Transverse colon (tissue), 4 donors: ENCODE measurements around the gene GABPB2. TPM values are rescaled to one million over a fixed set of nuclear protein-coding genes. Genes with fewer than 3 reads are reported as not detected.
A peak's percentile ranks its signal among the peaks of the same experiment; 100 is the strongest.

ENCODE experiments used
- DNase-seq: peaks from one replicate; pipeline ENCODE4 v3.0.0-alpha.2; 2019
- H3K27ac ChIP-seq, 4 donors: fragments of 200-600 bp; sonication (generic); 2 replicates each; pipeline ENCODE4 v1.5.1; 2016 to 2018; ENCODE audit warnings: inconsistent platforms in 4 of 4
- H3K27me3 ChIP-seq: fragments of 200-600 bp; sonication (generic); 2 replicates; pipeline ENCODE4 v1.5.1; 2017; ENCODE audit warnings: inconsistent platforms
- H3K36me3 ChIP-seq, 4 donors: fragments of 200-600 bp; sonication (generic); 2 replicates each; pipeline ENCODE4 v1.5.1; 2017 to 2019; ENCODE audit warnings: inconsistent platforms in 4 of 4
- H3K4me1 ChIP-seq, 4 donors: fragments of 200-600 bp; sonication (generic); 2 replicates each; pipeline ENCODE4 v1.5.1; 2017 to 2020; ENCODE audit warnings: inconsistent platforms in 4 of 4
- H3K4me3 ChIP-seq, 4 donors: fragments of 200-600 bp; sonication (generic); 1 replicate in 1 of 4; 2 replicates in 3 of 4; pipeline versions ENCODE4 v1.5.1 to v1.6.1; 2017 to 2019; ENCODE audit warnings: inconsistent platforms in 4 of 4
- H3K9me3 ChIP-seq, 2 donors: fragments of 200-600 bp; sonication (generic); 2 replicates each; pipeline ENCODE4 v1.5.1; 2017 to 2019; ENCODE audit warnings: inconsistent platforms in 2 of 2
- CTCF ChIP-seq, 5 experiments: fragments of 200-600 bp in 3 of 5; fragments of 450-650 bp in 2 of 5; sonication (generic) in 3 of 5; IDR thresholded peaks; 1 replicate in 2 of 5; 2 replicates in 3 of 5; pipeline ENCODE4 v1.5.1; 2016 to 2017; ENCODE audit warnings: antibody characterized with exemption in 5 of 5, inconsistent platforms in 3 of 5, mild to moderate bottlenecking in 2 of 5, moderate library complexity in 1 of 5
- EP300 ChIP-seq: sonication (generic); formaldehyde crosslinking; IDR thresholded peaks from one replicate; pipeline ENCODE4 v1.6.1; 2017; ENCODE audit warnings: antibody characterized with exemption, low read depth
- POLR2A ChIP-seq: fragments of 450-650 bp; IDR thresholded peaks from one replicate; pipeline ENCODE4 v1.6.1; 2016; ENCODE audit warnings: antibody characterized with exemption, mild to moderate bottlenecking, moderate library complexity
- POLR2AphosphoS5 ChIP-seq, 3 donors: sonication (generic); formaldehyde crosslinking; IDR thresholded peaks; one replicate each; pipeline ENCODE4 v1.6.1; 2016; ENCODE audit warnings: antibody characterized with exemption in 3 of 3
- WGBS, 2 donors: methylation state at CpG; one replicate each; pipeline ENCODE4 v1.1.5; 2018; ENCODE audit warnings: low coverage in 1 of 2; 5-methylcytosine and 5-hydroxymethylcytosine counted together
- in situ Hi-C, 4 donors: fragments of 200-750 bp; cut with MboI; loops; one replicate each; pipeline versions ENCODE4 v1.15.0 to v1.15.1; 2017; ENCODE audit warnings: low sequenced_read_pairs in 3 of 4, low pct_ligation_motif_present in 1 of 4, low pct_unique_long_range_greater_than_20kb in 1 of 4
- intact Hi-C: fragments of 100-400 bp; cut with DNase I; formaldehyde crosslinking; loops from one replicate; pipeline ENCODE4 v1.15.1; 2023; ENCODE audit warnings: low total_unique reads
- small RNA-seq, 4 donors: library from RNA; depleted of rRNA; stranded (forward); fragments of <200 nt; gene quantifications; one replicate each; pipeline ENCODE3, GENCODE V24; 2016
- total RNA-seq, 4 donors: library from RNA; depleted of rRNA; stranded (reverse); fragments of >200 nt; gene quantifications; one replicate each; pipeline ENCODE4 v1.1.0, GENCODE V29; 2016

GABPB2 gene
- total RNA-seq, 4 donors from 2014 or later: 9.6 to 19.8 (median 10.2) TPM

GRCh38 chr1:151166505-151166956 is 96.0 kb downstream of the GABPB2 start:
- in situ Hi-C loops: loop anchor here in 1 of 4 donors (25.0 kb wide), 1 partner anchor 129 kb away; the partner anchor contains the start of genes BNIPL and C1orf56

GRCh38 chr1:151167116-151167515 is 96.6 kb downstream of the GABPB2 start:
- Histone ChIP-seq H3K27ac (no peak overlapping the region), H3K4me3 (peak overlapping the region in 1 of 4 donors; percentile 86), H3K9me3 (no peaks in the 10 kb centered on the region), H3K4me1 (peaks cover 6 to 25% (median 20%) of the 10 kb centered on the region in 4 donors), H3K36me3 (peaks cover 0 to 10% (median 0%) of the 10 kb centered on the region in 4 donors), H3K27me3 (no peaks in the 10 kb centered on the region)
- 87 to 89% methylated on average over 3 to 6 of the region's 6 CpGs for WGBS, 2 donors
- TF ChIP-seq CTCF (IDR thresholded peaks at IDR 0.05) (no peak), POLR2A (no peak), EP300 (no peak), POLR2AphosphoS5 (IDR thresholded peaks at IDR 0.05) (no peak)
- in situ Hi-C loops: loop anchor here in 1 of 4 donors (25.0 kb wide), 1 partner anchor 130 kb away; the partner anchor contains the start of genes BNIPL and C1orf56
- no peak for DNase-seq
- intact Hi-C loops: no loop called here

More at GRCh38 chr1:151166505-151166956, 96.0 kb downstream of the GABPB2 start:
- no peak for DNase-seq
- Histone ChIP-seq H3K27ac (peak overlapping the region; percentile 84 to 94 (median 88)), H3K36me3 (peaks cover 0 to 10% (median 0%) of the 10 kb centered on the region in 4 donors), H3K4me1 (peaks cover 6 to 25% (median 20%) of the 10 kb centered on the region in 4 donors), H3K27me3 (no peaks in the 10 kb centered on the region), H3K4me3 (peak overlapping the region; percentile 47 to 94 (median 78)), H3K9me3 (no peaks in the 10 kb centered on the region)
- TF ChIP-seq POLR2A: no peak
- intact Hi-C loops: loop anchor here (1.0 kb wide), 1 partner anchor 24 kb away; no protein-coding TSS in a partner anchor
- 3 to 5% methylated on average over 6 to 15 of the region's 15 CpGs for WGBS, 2 donors

GRCh38 chr1:151171190-151171589 is 100.6 kb downstream of the GABPB2 start:
- Histone ChIP-seq H3K4me1 (peaks cover 6 to 13% (median 9%) of the 10 kb centered on the region in 4 donors), H3K27ac (no peak overlapping the region), H3K27me3 (no peaks in the 10 kb centered on the region), H3K36me3 (peaks cover 0 to 18% (median 4%) of the 10 kb centered on the region in 4 donors), H3K9me3 (no peaks in the 10 kb centered on the region), H3K4me3 (no peak overlapping the region)
- 83 to 92% methylated on average over 4 to 5 of the region's 5 CpGs for WGBS, 2 donors
- in situ Hi-C loops: loop anchor here in 1 of 4 donors (25.0 kb wide), 1 partner anchor 134 kb away; the partner anchor contains the start of genes BNIPL and C1orf56
- TF ChIP-seq POLR2AphosphoS5 (IDR thresholded peaks at IDR 0.05) (no peak), POLR2A (no peak), CTCF (IDR thresholded peaks at IDR 0.05) (no peak), EP300 (no peak)
- DNase-seq: no peak
- intact Hi-C loops: no loop called here

Small RNAs within 50 kb of the gene (small RNA-seq; reads per million reads assigned to genes)
- gene RNU6-884P: 0 reads per million in 4 donors

Other genes starting within 250 kb of the GABPB2 start
- 10 to 100 TPM; 47.9 to 64.6 (median 53.9) TPM for gene ARNT, start 194.2 kb upstream of the GABPB2 start, total RNA-seq
- gene CTXND2, start 183.6 kb upstream of the GABPB2 start, total RNA-seq: not detected
- 10 to 100 TPM; 19.5 to 59.7 (median 39.2) TPM for gene SETDB1, start 144.4 kb upstream of the GABPB2 start, total RNA-seq
- 100 to 1,000 TPM in 2 of 4 donors, 10 to 100 TPM in 2; 35.2 to 142 (median 101) TPM for gene CERS2, start 95.9 kb upstream of the GABPB2 start, total RNA-seq
- gene ANXA9, start 88.5 kb upstream of the GABPB2 start, total RNA-seq: under 1 TPM in 1 of 4 donors, not detected in 3; 0.32 TPM
- gene MINDY1, start 63.9 kb upstream of the GABPB2 start, total RNA-seq: 10 to 100 TPM; 27.7 to 66.2 (median 54.8) TPM
- gene PRUNE1, start 62.3 kb upstream of the GABPB2 start, total RNA-seq: 10 to 100 TPM in 3 of 4 donors, 1 to 10 TPM in 1; 9.0 to 80.4 (median 26.8) TPM
- gene BNIPL, start 34.2 kb upstream of the GABPB2 start, total RNA-seq: 1 to 10 TPM in 2 of 4 donors, under 1 TPM in 1, not detected in 1; 0.68 to 10.0 (median 2.5) TPM
- 1 to 10 TPM; 1.5 to 3.7 (median 2.8) TPM for gene C1orf56, start 23.0 kb upstream of the GABPB2 start, total RNA-seq
- gene CDC42SE1, start 11.1 kb upstream of the GABPB2 start, total RNA-seq: 10 to 100 TPM; 34.4 to 90.2 (median 57.5) TPM
- 1 to 10 TPM in 3 of 4 donors, not detected in 1; 1.2 to 3.2 (median 1.3) TPM for gene MLLT11, start 10.4 kb upstream of the GABPB2 start, total RNA-seq
- gene SEMA6C, start 75.9 kb downstream of the GABPB2 start, total RNA-seq: 10 to 100 TPM in 1 of 4 donors, 1 to 10 TPM in 3; 1.8 to 16.3 (median 2.9) TPM
- 1 to 10 TPM; 2.0 to 5.2 (median 4.2) TPM for gene TNFAIP8L2, start 85.9 kb downstream of the GABPB2 start, total RNA-seq
- gene LYSMD1, start 95.1 kb downstream of the GABPB2 start, total RNA-seq: 10 to 100 TPM in 1 of 4 donors, 1 to 10 TPM in 3; 1.4 to 15.7 (median 7.3) TPM
- gene SCNM1, start 95.4 kb downstream of the GABPB2 start, total RNA-seq: 10 to 100 TPM in 3 of 4 donors, 1 to 10 TPM in 1; 9.0 to 35.4 (median 25.1) TPM
- gene TMOD4, start 105.2 kb downstream of the GABPB2 start, total RNA-seq: not detected
- 10 to 100 TPM in 3 of 4 donors, 1 to 10 TPM in 1; 4.9 to 26.6 (median 20.1) TPM for gene VPS72, start 119.4 kb downstream of the GABPB2 start, total RNA-seq
- gene PIP5K1A, start 127.8 kb downstream of the GABPB2 start, total RNA-seq: 10 to 100 TPM; 46.7 to 78.2 (median 59.4) TPM
- 100 to 1,000 TPM in 1 of 4 donors, 10 to 100 TPM in 3; 41.9 to 111 (median 79.5) TPM for gene PSMD4, start 184.0 kb downstream of the GABPB2 start, total RNA-seq
- gene ZNF687, start 211.5 kb downstream of the GABPB2 start, total RNA-seq: 10 to 100 TPM; 24.5 to 41.9 (median 31.5) TPM